Measurements from ENCODE around the gene GNLY.

The GNLY gene

DNA sequence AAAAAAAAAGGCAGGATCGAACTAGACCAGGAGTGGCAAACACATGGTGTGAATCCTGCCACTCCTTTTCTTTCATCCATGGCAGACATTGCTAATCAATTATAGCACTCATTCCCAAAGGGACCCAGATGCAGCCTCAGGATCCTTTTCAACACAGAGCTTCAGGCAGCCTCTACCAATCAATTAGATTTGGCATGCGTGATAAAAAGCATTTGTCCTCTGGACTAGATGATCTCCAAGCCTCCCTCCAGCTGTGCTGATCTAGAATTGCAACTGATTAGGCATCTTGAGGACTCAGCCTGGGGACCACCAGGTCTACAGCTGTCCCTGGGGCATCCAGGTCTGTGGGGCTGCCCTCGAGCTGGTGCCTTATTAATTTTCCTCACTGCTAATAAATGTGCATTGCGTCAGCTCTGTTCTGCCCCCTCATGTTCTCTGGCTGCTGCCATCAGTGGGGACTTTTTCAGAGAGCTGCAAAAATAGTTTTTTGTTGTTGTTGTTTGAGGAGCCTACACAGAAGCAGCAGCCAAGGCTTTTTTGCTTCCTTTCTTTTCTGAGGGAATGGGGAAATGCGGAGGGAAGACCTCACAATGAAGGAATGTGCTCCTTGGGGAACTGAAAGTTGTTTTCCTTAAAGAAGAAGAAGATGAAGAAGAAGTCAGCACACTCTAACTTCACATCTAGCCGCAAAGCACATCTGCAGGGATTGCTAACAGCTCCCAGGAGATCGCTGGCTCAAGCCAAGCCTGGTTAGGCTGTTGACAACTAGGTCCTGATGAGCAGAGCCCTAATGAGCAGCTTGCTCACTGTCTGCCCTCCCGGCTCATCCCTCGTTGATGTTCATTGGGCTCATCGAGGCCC is 50.8 kb downstream of the GNLY start:
- no peak for DNase-seq (ENCODE audit: low read depth)

DNA sequence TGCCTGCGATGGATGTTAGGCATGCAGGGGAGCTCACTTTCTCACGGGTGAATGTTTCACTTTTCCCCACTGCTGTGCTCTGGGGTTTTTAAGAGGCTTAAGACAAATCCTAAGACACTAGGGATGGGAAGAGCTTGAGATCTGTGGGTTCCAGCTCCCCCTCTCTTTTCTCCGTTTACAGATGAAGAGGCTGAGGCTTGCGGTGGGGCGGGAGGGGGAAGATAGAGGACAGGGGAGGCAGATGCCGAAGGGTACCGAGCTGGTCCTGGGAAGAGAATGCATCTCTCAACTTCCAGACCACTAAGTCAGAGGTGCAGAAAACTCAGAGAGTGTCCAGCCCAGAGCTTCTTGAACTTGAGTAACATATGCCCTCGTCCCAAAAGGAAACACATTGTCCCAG is 51.5 kb downstream of the GNLY start:
- no peak for DNase-seq (ENCODE audit: low read depth)

DNA sequence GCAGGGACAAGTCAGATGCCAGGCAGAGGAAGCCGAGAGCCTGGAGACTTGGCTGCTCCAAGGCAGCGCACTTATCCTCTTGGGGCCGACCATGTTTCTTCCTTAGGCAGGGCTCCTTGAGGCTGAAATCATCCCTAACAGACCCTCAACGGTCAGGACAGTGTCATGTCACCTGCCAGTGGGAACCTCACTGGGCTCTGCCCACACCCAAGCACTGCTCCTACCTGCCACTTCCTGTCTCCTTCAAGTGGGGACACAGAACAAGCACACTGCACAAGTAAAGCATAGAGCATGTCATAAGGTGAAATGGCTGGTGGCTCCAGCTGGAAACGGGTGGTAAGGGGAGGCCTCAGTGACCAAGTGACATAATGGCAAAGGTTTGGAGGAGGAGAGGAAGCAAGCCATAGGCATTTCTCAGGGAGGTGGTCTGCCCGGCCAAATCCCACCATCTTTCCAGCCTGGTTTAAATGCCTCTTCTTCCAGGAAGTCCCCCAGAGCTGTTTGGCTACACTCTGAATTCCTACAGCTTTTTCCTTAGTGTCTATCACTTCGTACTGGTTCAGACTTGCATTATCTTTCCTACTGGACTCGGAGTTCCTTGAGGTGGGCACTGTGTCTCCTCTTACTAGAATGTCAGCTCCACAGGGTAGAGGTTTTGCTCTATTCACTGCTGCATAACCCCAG is 52.3 kb downstream of the GNLY start:
- no peak for DNase-seq (ENCODE audit: low read depth)

DNA sequence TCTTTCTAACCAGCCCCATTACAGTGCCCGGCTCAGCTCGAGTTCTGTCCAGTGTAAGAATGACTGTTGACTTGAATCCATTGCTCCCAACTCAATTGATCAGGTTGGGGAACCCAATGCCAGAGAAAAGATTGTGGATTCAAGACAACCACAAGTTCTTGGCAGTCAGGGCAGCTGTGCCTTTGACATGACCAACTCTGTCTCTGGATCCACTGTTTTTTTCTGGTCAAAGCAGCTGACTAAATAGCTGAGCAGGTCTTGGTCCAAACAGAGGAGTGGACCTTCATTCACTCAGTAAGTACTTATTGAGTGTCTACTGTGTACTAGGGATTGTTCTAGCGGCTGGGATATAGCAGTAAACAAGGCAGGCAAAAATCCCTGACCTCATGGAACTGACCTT is 53.3 kb downstream of the GNLY start:
- DNase-seq (ENCODE audit: low read depth) = no peak

DNA sequence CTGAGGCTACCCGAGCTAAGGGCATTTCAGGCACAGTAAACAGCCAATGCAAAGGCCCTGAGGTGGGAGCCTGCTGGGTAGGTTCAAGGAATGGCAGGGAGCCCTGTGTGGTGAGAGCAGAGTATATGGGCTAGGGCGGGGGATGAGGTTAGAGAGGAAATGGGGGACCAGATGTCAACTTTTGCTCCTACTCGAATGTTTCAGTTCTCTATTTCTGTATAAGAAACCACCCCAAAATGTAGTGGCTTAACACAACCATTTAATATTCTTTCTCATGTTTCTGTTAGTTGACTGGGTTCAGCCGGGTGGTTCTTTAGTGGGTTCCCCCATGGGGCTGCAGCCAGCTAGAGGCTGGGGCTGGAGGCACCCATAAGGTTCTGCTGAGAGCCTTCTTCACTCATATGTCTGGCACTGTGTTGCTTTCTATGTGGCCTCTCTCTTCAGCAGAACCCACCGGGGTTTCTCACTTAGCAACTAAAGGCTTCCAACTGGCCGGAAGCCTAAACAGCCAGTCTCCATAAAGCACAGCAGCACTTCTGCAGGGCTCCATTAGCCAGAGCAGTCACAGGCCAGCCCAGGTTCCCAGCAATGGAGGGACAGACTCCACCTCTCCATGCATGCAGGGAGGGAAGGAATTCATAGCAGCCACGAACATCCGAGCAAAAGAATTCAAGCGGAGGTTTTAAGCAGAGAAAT is 54.0 kb downstream of the GNLY start:
- DNase-seq (ENCODE audit: low read depth) = no peak

Measured in stimulated activated CD4-positive, alpha-beta T cell treated with anti-CD3 and anti-CD28 coated beads, Interleukin-2, amount 100 ng/mL, for 4 hours (primary cell).